ENCODE results near the gene RTN4RL1. TPM values are rescaled to one million over a fixed set of nuclear protein-coding genes. Genes with fewer than 3 reads are reported as not detected.
A peak's percentile ranks its signal among the peaks of the same experiment; 100 is the strongest.

Gene RTN4RL1
- total RNA-seq, 1 donor = 1.1 TPM

DNA sequence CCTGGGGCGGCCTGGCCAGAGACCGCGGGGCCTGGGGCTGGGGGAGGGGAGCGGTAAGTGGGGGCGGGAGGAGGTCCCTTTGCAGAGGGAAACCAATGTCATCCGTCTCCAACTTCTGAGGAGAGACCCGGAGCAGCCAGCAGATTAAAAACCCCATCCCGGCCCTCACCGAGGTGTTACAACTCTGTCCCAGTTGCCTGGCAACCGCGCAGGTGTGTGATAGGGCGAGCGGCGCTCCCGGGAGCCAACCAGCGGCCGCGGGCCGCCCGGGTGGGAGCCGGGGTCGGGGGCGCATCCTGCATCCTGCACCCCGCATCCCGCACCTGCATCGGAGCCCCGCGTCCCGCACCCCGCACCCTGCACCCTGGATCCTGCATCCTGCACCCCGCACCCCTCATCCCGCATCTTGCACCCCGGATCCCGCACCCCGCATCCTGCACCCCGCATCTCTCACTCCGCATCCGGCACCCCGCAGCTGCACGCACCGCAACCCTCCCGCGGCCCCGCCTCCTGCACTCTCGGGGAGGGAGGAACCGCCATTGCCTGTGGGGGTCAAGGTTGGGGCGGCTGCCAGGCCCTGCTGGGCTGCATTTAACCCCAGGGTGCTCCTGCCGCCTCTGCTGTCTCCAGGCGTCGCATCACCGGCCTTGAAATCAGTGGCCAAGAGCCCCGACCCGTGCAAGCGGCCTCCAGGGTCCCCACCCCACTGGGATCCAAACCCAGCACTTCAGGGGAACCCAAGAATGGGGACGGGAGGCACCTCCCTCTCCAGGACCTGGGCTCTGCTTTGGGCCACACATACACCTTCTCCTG is 47.3 kb downstream of the RTN4RL1 start:
- Histone ChIP-seq H3K27ac (ENCODE audit: low read depth, low read length) (no peak overlapping the region), H2AFZ (ENCODE audit: low read length) (no peak overlapping the region), H3K4me1 (ENCODE audit: insufficient read depth, low read length) (no peaks in the 10 kb centered on the region), H4K20me1 (ENCODE audit: insufficient read depth, low read length) (no peaks in the 10 kb centered on the region), H3K4me3 (ENCODE audit: insufficient read depth, low read length) (no peak overlapping the region), H3K4me2 (ENCODE audit: insufficient read depth, low read length) (no peak overlapping the region), H3K79me2 (ENCODE audit: insufficient read depth, low read length) (no peaks in the 10 kb centered on the region), H3K36me3 (ENCODE audit: insufficient read depth, low read length) (no peaks in the 10 kb centered on the region), H3K9me3 (ENCODE audit: low read depth, low read length) (no peaks in the 10 kb centered on the region), H3K27me3 (ENCODE audit: insufficient read depth, low read length) (peaks cover 21% of the 10 kb centered on the region)
- TF ChIP-seq, protein P1, sequence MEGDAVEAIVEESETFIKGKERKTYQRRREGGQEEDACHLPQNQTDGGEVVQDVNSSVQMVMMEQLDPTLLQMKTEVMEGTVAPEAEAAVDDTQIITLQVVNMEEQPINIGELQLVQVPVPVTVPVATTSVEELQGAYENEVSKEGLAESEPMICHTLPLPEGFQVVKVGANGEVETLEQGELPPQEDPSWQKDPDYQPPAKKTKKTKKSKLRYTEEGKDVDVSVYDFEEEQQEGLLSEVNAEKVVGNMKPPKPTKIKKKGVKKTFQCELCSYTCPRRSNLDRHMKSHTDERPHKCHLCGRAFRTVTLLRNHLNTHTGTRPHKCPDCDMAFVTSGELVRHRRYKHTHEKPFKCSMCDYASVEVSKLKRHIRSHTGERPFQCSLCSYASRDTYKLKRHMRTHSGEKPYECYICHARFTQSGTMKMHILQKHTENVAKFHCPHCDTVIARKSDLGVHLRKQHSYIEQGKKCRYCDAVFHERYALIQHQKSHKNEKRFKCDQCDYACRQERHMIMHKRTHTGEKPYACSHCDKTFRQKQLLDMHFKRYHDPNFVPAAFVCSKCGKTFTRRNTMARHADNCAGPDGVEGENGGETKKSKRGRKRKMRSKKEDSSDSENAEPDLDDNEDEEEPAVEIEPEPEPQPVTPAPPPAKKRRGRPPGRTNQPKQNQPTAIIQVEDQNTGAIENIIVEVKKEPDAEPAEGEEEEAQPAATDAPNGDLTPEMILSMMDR (IDR thresholded peaks at IDR 0.05; ENCODE audit: extremely low read depth, low read depth, low read length) = no peak
- peak; percentile 74 for DNase-seq (ENCODE audit: insufficient read length, low spot score, missing footprints)

DNA sequence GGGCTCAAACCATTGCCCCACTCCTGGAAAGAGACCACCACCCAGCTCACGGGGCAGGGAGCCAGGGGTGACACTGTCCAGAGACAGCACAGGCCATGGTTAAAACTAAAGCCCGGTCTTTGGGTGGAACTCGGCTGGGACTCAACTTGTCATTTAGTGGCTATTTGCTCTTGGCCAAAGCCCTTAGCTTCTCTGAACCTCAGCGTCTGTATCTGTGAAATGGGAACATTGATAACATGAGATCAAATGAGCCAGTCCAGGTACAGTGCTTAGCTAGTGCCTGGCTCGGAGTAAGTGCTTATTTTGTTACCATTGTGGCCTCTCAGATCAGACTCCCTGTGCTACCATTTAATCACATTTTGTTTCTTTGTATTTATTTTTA is 48.5 kb downstream of the RTN4RL1 start:
- no peak overlapping the region for H2AFZ ChIP-seq (ENCODE audit: low read length)
- DNase-seq (ENCODE audit: insufficient read length, low spot score, missing footprints) = no peak
- H3K4me3 ChIP-seq (ENCODE audit: insufficient read depth, low read length) = no peak overlapping the region
- no peaks in the 10 kb centered on the region for H3K79me2 ChIP-seq (ENCODE audit: insufficient read depth, low read length)
- H3K4me1 ChIP-seq (ENCODE audit: insufficient read depth, low read length) = no peaks in the 10 kb centered on the region
- H3K9me3 ChIP-seq (ENCODE audit: low read depth, low read length) = no peaks in the 10 kb centered on the region
- H3K4me2 ChIP-seq (ENCODE audit: insufficient read depth, low read length) = no peak overlapping the region
- H3K36me3 ChIP-seq (ENCODE audit: insufficient read depth, low read length) = no peaks in the 10 kb centered on the region
- no peaks in the 10 kb centered on the region for H4K20me1 ChIP-seq (ENCODE audit: insufficient read depth, low read length)
- TF ChIP-seq, protein P1 (IDR thresholded peaks at IDR 0.05; ENCODE audit: extremely low read depth, low read depth, low read length) = no peak
- H3K27ac ChIP-seq (ENCODE audit: low read depth, low read length) = no peak overlapping the region
- peaks cover 21% of the 10 kb centered on the region for H3K27me3 ChIP-seq (ENCODE audit: insufficient read depth, low read length)

DNA sequence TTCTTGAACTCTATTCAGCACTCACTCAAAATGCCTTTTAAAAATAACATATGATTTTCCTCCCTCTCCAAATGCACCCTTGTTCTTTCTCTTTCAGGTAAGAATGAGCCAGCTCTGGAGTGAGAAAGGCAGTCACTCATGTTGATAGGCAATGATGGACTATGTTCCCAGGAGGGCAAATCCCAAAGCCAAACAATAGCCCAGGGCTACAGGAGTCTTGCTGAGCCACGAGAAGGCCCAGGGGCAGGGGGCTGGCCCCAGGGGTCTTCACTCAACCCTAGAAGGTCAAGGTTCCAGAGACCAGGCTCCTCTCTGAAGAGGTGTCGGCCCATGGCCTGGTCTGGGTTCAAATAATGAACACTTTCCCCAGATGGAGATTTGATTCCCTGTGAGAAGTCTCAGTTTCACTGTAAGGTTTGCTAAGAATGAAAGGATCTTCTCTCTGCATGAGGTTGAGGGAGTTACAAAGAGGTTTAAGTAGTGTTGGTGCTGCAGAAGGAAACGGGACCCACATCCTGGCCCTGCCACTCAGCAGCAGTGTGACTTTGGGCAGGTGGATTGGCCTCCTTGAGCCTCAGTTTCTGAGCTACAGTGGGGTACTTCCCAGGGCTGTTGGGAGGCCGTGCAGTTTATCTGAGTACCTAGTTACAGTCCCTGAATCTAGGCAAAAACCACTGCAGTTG is 49.0 kb downstream of the RTN4RL1 start:
- no peaks in the 10 kb centered on the region for H3K79me2 ChIP-seq (ENCODE audit: insufficient read depth, low read length)
- H3K4me2 ChIP-seq (ENCODE audit: insufficient read depth, low read length) = no peak overlapping the region
- peaks cover 21% of the 10 kb centered on the region for H3K27me3 ChIP-seq (ENCODE audit: insufficient read depth, low read length)
- H4K20me1 ChIP-seq (ENCODE audit: insufficient read depth, low read length) = no peaks in the 10 kb centered on the region
- no peak overlapping the region for H2AFZ ChIP-seq (ENCODE audit: low read length)
- DNase-seq (ENCODE audit: insufficient read length, low spot score, missing footprints) = peak; percentile 53
- TF ChIP-seq, protein P1 (IDR thresholded peaks at IDR 0.05; ENCODE audit: extremely low read depth, low read depth, low read length) = no peak
- H3K27ac ChIP-seq (ENCODE audit: low read depth, low read length) = no peak overlapping the region
- H3K4me3 ChIP-seq (ENCODE audit: insufficient read depth, low read length) = no peak overlapping the region
- H3K4me1 ChIP-seq (ENCODE audit: insufficient read depth, low read length) = no peaks in the 10 kb centered on the region
- no peaks in the 10 kb centered on the region for H3K9me3 ChIP-seq (ENCODE audit: low read depth, low read length)
- H3K36me3 ChIP-seq (ENCODE audit: insufficient read depth, low read length) = no peaks in the 10 kb centered on the region

DNA sequence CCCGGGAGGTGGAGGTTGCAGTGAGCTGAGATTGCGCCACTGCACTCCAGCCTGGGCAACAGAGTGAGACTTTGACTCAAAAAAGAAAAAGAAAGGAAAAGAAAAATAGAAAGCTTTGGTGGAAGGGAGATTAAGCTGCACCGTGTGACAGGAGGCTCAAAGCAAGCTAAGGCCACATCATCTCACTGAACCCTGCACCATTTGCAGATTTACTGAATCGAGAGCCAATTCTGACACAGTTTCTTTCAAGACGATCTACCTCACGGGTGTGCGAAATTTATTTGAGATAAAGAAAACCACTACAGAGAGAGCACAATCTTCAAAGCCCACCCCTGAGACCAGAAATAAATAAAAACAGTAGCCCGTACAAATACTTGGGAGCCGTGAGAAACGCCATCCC is 49.6 kb downstream of the RTN4RL1 start:
- no peaks in the 10 kb centered on the region for H4K20me1 ChIP-seq (ENCODE audit: insufficient read depth, low read length)
- H3K79me2 ChIP-seq (ENCODE audit: insufficient read depth, low read length) = no peaks in the 10 kb centered on the region
- H3K27me3 ChIP-seq (ENCODE audit: insufficient read depth, low read length) = peaks cover 24% of the 10 kb centered on the region
- TF ChIP-seq, protein P1 (IDR thresholded peaks at IDR 0.05; ENCODE audit: extremely low read depth, low read depth, low read length) = no peak
- H3K36me3 ChIP-seq (ENCODE audit: insufficient read depth, low read length) = no peaks in the 10 kb centered on the region
- H2AFZ ChIP-seq (ENCODE audit: low read length) = no peak overlapping the region
- DNase-seq (ENCODE audit: insufficient read length, low spot score, missing footprints) = no peak
- H3K4me1 ChIP-seq (ENCODE audit: insufficient read depth, low read length) = no peaks in the 10 kb centered on the region
- H3K9me3 ChIP-seq (ENCODE audit: low read depth, low read length) = no peaks in the 10 kb centered on the region
- H3K4me2 ChIP-seq (ENCODE audit: insufficient read depth, low read length) = no peak overlapping the region
- H3K27ac ChIP-seq (ENCODE audit: low read depth, low read length) = no peak overlapping the region
- H3K4me3 ChIP-seq (ENCODE audit: insufficient read depth, low read length) = no peak overlapping the region
